Upper lobe of left lung (tissue), 4 donors: Measurements from ENCODE around the gene NFIX.

Source experiments
- CTCF ChIP-seq, 6 experiments: fragments of 450-650 bp in 4 of 6; fragments of 200-600 bp in 2 of 6; sonication (generic) in 2 of 6; IDR thresholded peaks; one replicate each; pipeline ENCODE4 v1.5.1; 2016 to 2019; ENCODE audit warnings: antibody characterized with exemption in 6 of 6
- EP300 ChIP-seq, 4 donors: sonication (generic); formaldehyde crosslinking; IDR thresholded peaks; one replicate each; pipeline ENCODE4 v1.5.1; 2017; ENCODE audit warnings: antibody characterized with exemption in 4 of 4, control low read depth in 2 of 4
- POLR2A ChIP-seq, 4 donors: fragments of 450-650 bp; IDR thresholded peaks; one replicate each; pipeline ENCODE4 v1.5.1; 2016 to 2017; ENCODE audit warnings: antibody characterized with exemption in 4 of 4, mild to moderate bottlenecking in 2 of 4
- POLR2AphosphoS5 ChIP-seq, 2 donors: sonication (generic); formaldehyde crosslinking; IDR thresholded peaks; one replicate each; pipeline ENCODE4 v1.5.1; 2017; ENCODE audit warnings: antibody characterized with exemption in 2 of 2

GRCh38 chr19:13139633-13140311 is 144.5 kb downstream of the NFIX start:
- TF ChIP-seq CTCF (IDR thresholded peaks at IDR 0.05) (no peak), POLR2A (IDR thresholded peaks at IDR 0.05) (no peak), POLR2AphosphoS5 (IDR thresholded peaks at IDR 0.05) (no peak), EP300 (IDR thresholded peaks at IDR 0.05) (no peak)
